GM23338 (cell line): ENCODE data around the gene RUNDC3A. TPM values are rescaled to one million over a fixed set of nuclear protein-coding genes. Genes with fewer than 3 reads are reported as not detected.
A peak's percentile ranks its signal among the peaks of the same experiment; 100 is the strongest.
"Not testable (repeated sequence)": the region's sequence is repeated elsewhere in the genome, so short reads cannot be mapped to it uniquely, and the experiment has no call there.

Experiments used
- ATAC-seq: fragments of 200-7000 bp; cut with Tn5 transposase; 3 replicates; pipeline ENCODE4 v1.9.1; 2020
- DNase-seq: peaks from one replicate; pipeline ENCODE4 v3.0.0-alpha.2; 2015; ENCODE audit warnings: low spot score
- H2AFZ ChIP-seq: fragments of 200-600 bp; sonication (generic); 2 replicates; pipeline ENCODE4 v1.8.0; 2016; ENCODE audit warnings: antibody characterized with exemption, mild to moderate bottlenecking, moderate library complexity
- H3F3A ChIP-seq: fragments of 200-600 bp; sonication (generic); replicated peaks from 2 replicates; pipeline ENCODE4 v1.8.0; 2017; ENCODE audit warnings: antibody characterized with exemption, mixed run types, low read depth
- H3K27ac ChIP-seq: fragments of 200-600 bp; sonication (generic); 2 replicates; pipeline ENCODE4 v1.6.1; 2016; ENCODE audit warnings: low read depth
- H3K27me3 ChIP-seq: fragments of 200-600 bp; sonication (generic); 2 replicates; pipeline ENCODE4 v1.8.0; 2016; ENCODE audit warnings: mild to moderate bottlenecking, mixed run types, moderate library complexity; ENCODE audit not compliant: insufficient read depth
- H3K36me3 ChIP-seq: fragments of 200-600 bp; sonication (generic); 2 replicates; pipeline ENCODE4 v1.8.0; 2016; ENCODE audit warnings: mild to moderate bottlenecking; ENCODE audit not compliant: insufficient read depth
- H3K4me1 ChIP-seq: fragments of 200-600 bp; sonication (generic); 2 replicates; pipeline ENCODE4 v1.8.0; 2016; ENCODE audit warnings: mild to moderate bottlenecking, moderate library complexity; ENCODE audit not compliant: insufficient read depth
- H3K4me2 ChIP-seq: fragments of 200-600 bp; sonication (generic); 2 replicates; pipeline ENCODE4 v1.7.1; 2017; ENCODE audit warnings: mixed run types
- H3K4me3 ChIP-seq: fragments of 200-600 bp; sonication (generic); 2 replicates; pipeline ENCODE4 v1.6.1; 2016; ENCODE audit warnings: mixed run types
- H3K79me2 ChIP-seq: fragments of 200-600 bp; sonication (generic); replicated peaks from 2 replicates; pipeline ENCODE4 v1.8.0; 2017; ENCODE audit warnings: mild to moderate bottlenecking; ENCODE audit not compliant: insufficient read depth
- H3K9me2 ChIP-seq: fragments of 200-600 bp; sonication (generic); 2 replicates; pipeline ENCODE4 v1.8.0; 2017; ENCODE audit not compliant: insufficient read depth
- H4K20me1 ChIP-seq: fragments of 200-600 bp; sonication (generic); replicated peaks from 2 replicates; pipeline ENCODE4 v1.8.0; 2017; ENCODE audit warnings: mild to moderate bottlenecking; ENCODE audit not compliant: insufficient read depth
- H3K27ac Mint-ChIP-seq: 2 replicates; pipeline ENCODE4 v1.8.0; 2020; ENCODE audit warnings: inconsistent platforms, mild to moderate bottlenecking, moderate library complexity, mixed read lengths
- H3K27me3 Mint-ChIP-seq: 3 replicates; pipeline ENCODE4 v1.8.0; 2022; ENCODE audit warnings: low read depth, mild to moderate bottlenecking, moderate library complexity, mixed read lengths, inconsistent platforms; ENCODE audit not compliant: insufficient read depth, poor library complexity
- H3K36me3 Mint-ChIP-seq: 3 replicates; pipeline ENCODE4 v1.8.0; 2021; ENCODE audit warnings: low read depth, mild to moderate bottlenecking, inconsistent platforms, moderate library complexity, mixed read lengths
- H3K4me1 Mint-ChIP-seq: 3 replicates; pipeline ENCODE4 v1.8.0; 2020; ENCODE audit warnings: mild to moderate bottlenecking, inconsistent platforms, mixed read lengths
- H3K4me3 Mint-ChIP-seq: 3 replicates; pipeline ENCODE4 v1.8.0; 2021; ENCODE audit warnings: moderate library complexity, mild to moderate bottlenecking, inconsistent platforms, mixed read lengths
- H3K9me3 Mint-ChIP-seq: 3 replicates; pipeline ENCODE4 v1.8.0; 2020; ENCODE audit warnings: moderate library complexity, mild to moderate bottlenecking, inconsistent platforms, mixed read lengths
- CREB1 ChIP-seq: fragments of 250-450 bp; sonication (Bioruptor Pico); IDR thresholded peaks from 2 replicates; pipeline ENCODE4 v1.5.0; 2020; ENCODE audit warnings: low read depth, mild to moderate bottlenecking, moderate library complexity
- CTCF ChIP-seq, 2 experiments: fragments of 200-600 bp in 1 of 2; sonication (generic) in 1 of 2; conservative IDR thresholded peaks; 2 replicates each; pipeline versions ENCODE4 v1.5.1 to v1.6.1; 2016 to 2017; ENCODE audit warnings: antibody characterized with exemption in 2 of 2, low read depth in 2 of 2, mild to moderate bottlenecking in 2 of 2, moderate library complexity in 1 of 2
- ETS1 ChIP-seq: IDR thresholded peaks from 2 replicates; pipeline ENCODE4 v1.6.1; 2016; ENCODE audit warnings: antibody characterized with exemption
- EZH2 ChIP-seq: fragments of 200-600 bp; sonication (generic); IDR thresholded peaks from one replicate; pipeline ENCODE4 v1.8.0; 2017; ENCODE audit warnings: antibody characterized with exemption, mild to moderate bottlenecking, low read depth; ENCODE audit not compliant: unreplicated experiment
- POLR2AphosphoS5 ChIP-seq: IDR thresholded peaks from 2 replicates; pipeline ENCODE4 v1.6.1; 2016; ENCODE audit warnings: antibody characterized with exemption, low read depth
- ZNF114 ChIP-seq: fragments of 250-450 bp; sonication (Bioruptor Pico); IDR thresholded peaks from 2 replicates; pipeline ENCODE4 v1.5.0; 2020; ENCODE audit warnings: mild to moderate bottlenecking, moderate library complexity
- polyA plus RNA-seq: library from polyadenylated mRNA; unstranded; fragments of >200 nt; fragmentation: Nextera tagmentation; extraction: Ambion mirVana; gene quantifications from 2 replicates; pipeline ENCODE4 v1.2.1, GENCODE V29; 2016
- total RNA-seq: library from RNA; depleted of rRNA; stranded (reverse); fragments of >200 nt; shearing (Covaris generic); gene quantifications from 2 replicates; pipeline ENCODE4 v1.2.3, GENCODE V29; 2014

The RUNDC3A gene
- total and polyA plus RNA-seq, 2 experiments from 2014 or later, result 3.7 to 5.5 TPM

GRCh38 chr17:44338702-44339101 lies 30.3 kb downstream of the RUNDC3A start (continued):
- TF ChIP-seq CTCF (conservative IDR thresholded peaks at IDR 0.05; ENCODE audit: low read depth in 2 of 2) (no peak), EZH2 (no peak), CREB1 (CRISPR knock-in tag) (no peak)

- H3K4me1 Mint-ChIP-seq, H4K20me1 ChIP-seq, H3K27ac Mint-ChIP-seq, H2AFZ ChIP-seq, H3K36me3 Mint-ChIP-seq, H3K4me3 Mint-ChIP-seq, H3K36me3 ChIP-seq, H3K27me3 ChIP-seq, H3K9me3 Mint-ChIP-seq, DNase-seq, H3K4me3 ChIP-seq, H3K9me2 ChIP-seq, H3K27ac ChIP-seq, H3K4me2 ChIP-seq, ATAC-seq, H3K79me2 ChIP-seq, H3F3A ChIP-seq, H3K4me1 ChIP-seq: not testable (repeated sequence)
- peaks cover 13% of the 10 kb centered on the region for H3K27me3 Mint-ChIP-seq
Measured at GRCh38 chr17:44340553-44340952, 32.2 kb downstream of the RUNDC3A start.

GRCh38 chr17:44343510-44344209 lies 35.3 kb downstream of the RUNDC3A start:
- no peak overlapping the region for H3K27ac ChIP-seq
- DNase-seq, result no peak
- no peaks in the 10 kb centered on the region for H3F3A ChIP-seq
- no peak for ATAC-seq
- Mint-ChIP-seq H3K36me3 (no peaks in the 10 kb centered on the region), H3K27ac (no peak overlapping the region), H3K9me3 (peaks cover 3% of the 10 kb centered on the region; the same call in 1 of the 3 replicates), H3K27me3 (peaks cover 13% of the 10 kb centered on the region), H3K4me1 (peaks cover 8% of the 10 kb centered on the region; the same call in 2 of the 3 replicates), H3K4me3 (no peak overlapping the region; the same call in 2 of the 3 replicates)
- no peaks in the 10 kb centered on the region for H3K9me2 ChIP-seq
- H3K4me1 ChIP-seq, result peaks cover 4% of the 10 kb centered on the region; the same call in 1 of the 2 replicates
- H3K79me2 ChIP-seq, result peaks cover 4% of the 10 kb centered on the region; the same call in 1 of the 2 replicates
- H3K4me3 ChIP-seq, result no peak overlapping the region
- H4K20me1 ChIP-seq, result no peaks in the 10 kb centered on the region
- no peak overlapping the region for H2AFZ ChIP-seq
- no peak for TF ChIP-seq ZNF114 (CRISPR knock-in tag)
- H3K4me2 ChIP-seq, result no peak overlapping the region
- no peaks in the 10 kb centered on the region for H3K27me3 ChIP-seq
- H3K36me3 ChIP-seq, result no peaks in the 10 kb centered on the region

- peak within 1 kb of the TSS; percentile 93 for H3K4me3 Mint-ChIP-seq
- H3F3A ChIP-seq, result no peaks in the 10 kb centered on the region
- no peaks in the 10 kb centered on the region for H3K9me2 ChIP-seq
- peak within 1 kb of the TSS; percentile 95 for H3K27ac Mint-ChIP-seq
- ATAC-seq (peak; percentile 98), DNase-seq (peak; percentile 100)
- TF ChIP-seq CREB1 (CRISPR knock-in tag) (peak; percentile 75), POLR2AphosphoS5 (peak; percentile 85), ETS1 (no peak)
- peak within 1 kb of the TSS; percentile 63 for H3K4me3 ChIP-seq
- peaks cover 13% of the 10 kb centered on the region for H3K27me3 Mint-ChIP-seq
- H3K4me1 Mint-ChIP-seq, result peaks cover 8% of the 10 kb centered on the region; the same call in 2 of the 3 replicates
- no peaks in the 10 kb centered on the region for H3K36me3 Mint-ChIP-seq
- no peaks in the 10 kb centered on the region for H3K36me3 ChIP-seq
- no peak within 1 kb of the TSS for H3K27ac ChIP-seq
- no peaks in the 10 kb centered on the region for H3K27me3 ChIP-seq
- H3K79me2 ChIP-seq, result peaks cover 4% of the 10 kb centered on the region; the same call in 1 of the 2 replicates
- no peak within 1 kb of the TSS for H2AFZ ChIP-seq
- H3K9me3 Mint-ChIP-seq, result peaks cover 3% of the 10 kb centered on the region; the same call in 1 of the 3 replicates
- peak within 1 kb of the TSS; percentile 93 for H3K4me2 ChIP-seq
- peaks cover 4% of the 10 kb centered on the region; the same call in 1 of the 2 replicates for H3K4me1 ChIP-seq
- H4K20me1 ChIP-seq, result no peaks in the 10 kb centered on the region
Measured at GRCh38 chr17:44344939-44345453, 36.6 kb downstream of the RUNDC3A start, which contains the start of gene GRN. Gene GRN, plus strand, starts transcription at chr17:44345302. Its CDS starts 3,863 bp downstream, at chr17:44349165.
